Measurements from ENCODE around the gene TYRO3.
A peak's percentile ranks its signal among the peaks of the same experiment; 100 is the strongest.

The TYRO3 gene

DNA sequence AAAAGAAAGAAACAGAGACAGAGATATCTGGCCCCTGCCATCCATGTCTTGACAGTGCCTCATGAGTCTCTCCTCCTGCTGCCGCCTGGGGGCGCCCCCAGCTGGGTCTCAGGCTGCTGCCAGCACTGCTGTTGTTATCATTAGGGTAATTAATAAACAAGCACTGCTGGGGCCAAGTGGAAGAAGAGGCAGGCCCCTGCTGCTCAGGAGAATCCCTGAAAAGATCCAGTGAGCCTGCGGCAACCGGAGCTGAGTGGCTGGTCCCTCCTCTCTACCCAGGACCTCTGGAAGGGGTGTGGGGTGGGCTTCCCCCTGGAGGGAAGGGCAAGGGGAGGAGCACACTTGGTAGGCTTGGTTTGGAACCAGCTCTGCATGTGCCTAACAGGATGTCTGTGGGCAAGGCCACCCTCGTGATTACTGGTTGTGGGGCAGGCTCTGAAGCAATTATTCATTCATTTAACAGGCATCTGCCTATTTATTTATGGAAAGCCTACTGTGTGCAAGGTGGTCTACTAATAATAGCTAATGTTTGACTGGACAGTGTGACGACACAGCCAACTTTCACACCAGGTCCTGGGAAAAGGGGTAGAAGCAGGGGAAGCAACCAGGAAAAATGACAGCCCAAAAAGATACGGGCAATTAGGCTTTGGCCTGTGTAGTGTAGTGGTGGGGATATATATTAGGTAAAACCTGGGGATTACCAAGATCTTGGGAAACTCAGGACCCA, 1.2 kb upstream of the TYRO3 start:
- peak; percentile 29; the same call in 1 of the 2 replicates for TF ChIP-seq TCF4 (CRISPR knock-in tag; IDR thresholded peaks at IDR 0.05; ENCODE audit: borderline replicate concordance)
- no peak for TF ChIP-seq ZNF565 (CRISPR knock-in tag; conservative IDR thresholded peaks at IDR 0.05; ENCODE audit: low read depth)
- ATAC-seq = peak; percentile 92

DNA sequence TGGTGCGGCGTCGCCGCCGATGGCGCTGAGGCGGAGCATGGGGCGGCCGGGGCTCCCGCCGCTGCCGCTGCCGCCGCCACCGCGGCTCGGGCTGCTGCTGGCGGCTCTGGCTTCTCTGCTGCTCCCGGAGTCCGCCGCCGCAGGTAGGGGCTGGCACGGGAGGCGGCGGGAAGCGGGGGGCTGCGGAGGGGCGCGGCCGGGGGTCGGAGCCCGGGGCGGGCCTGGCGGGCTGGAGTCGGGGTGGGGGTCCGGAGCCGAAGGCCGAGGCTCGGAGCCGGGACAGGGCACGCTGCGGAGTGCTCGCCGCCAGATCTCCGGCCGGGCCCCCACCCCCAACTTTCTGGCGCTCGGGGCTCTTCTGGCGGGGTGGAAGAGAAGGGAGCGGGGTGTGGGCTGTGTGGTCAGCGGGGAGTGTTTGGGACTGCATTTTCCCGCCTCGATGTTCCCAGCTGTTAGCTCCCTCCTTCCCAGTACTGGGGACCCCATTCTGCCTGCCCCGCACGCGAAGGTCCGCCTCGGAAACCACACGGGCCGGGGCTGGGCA, 299 bp downstream of the TYRO3 start:
- TF ChIP-seq ZNF8 (CRISPR knock-in tag; IDR thresholded peaks at IDR 0.05) (no peak), ZNF565 (CRISPR knock-in tag; conservative IDR thresholded peaks at IDR 0.05; ENCODE audit: low read depth) (no peak), RARB (CRISPR knock-in tag; IDR thresholded peaks at IDR 0.05) (no peak), GLIS3 (CRISPR knock-in tag; IDR thresholded peaks at IDR 0.05) (no peak), ARNTL (CRISPR knock-in tag; IDR thresholded peaks at IDR 0.05; ENCODE audit: borderline replicate concordance, low read depth) (no peak), PPARA (CRISPR knock-in tag; IDR thresholded peaks at IDR 0.05; ENCODE audit: borderline replicate concordance) (no peak)
- TF ChIP-seq, protein P1, sequence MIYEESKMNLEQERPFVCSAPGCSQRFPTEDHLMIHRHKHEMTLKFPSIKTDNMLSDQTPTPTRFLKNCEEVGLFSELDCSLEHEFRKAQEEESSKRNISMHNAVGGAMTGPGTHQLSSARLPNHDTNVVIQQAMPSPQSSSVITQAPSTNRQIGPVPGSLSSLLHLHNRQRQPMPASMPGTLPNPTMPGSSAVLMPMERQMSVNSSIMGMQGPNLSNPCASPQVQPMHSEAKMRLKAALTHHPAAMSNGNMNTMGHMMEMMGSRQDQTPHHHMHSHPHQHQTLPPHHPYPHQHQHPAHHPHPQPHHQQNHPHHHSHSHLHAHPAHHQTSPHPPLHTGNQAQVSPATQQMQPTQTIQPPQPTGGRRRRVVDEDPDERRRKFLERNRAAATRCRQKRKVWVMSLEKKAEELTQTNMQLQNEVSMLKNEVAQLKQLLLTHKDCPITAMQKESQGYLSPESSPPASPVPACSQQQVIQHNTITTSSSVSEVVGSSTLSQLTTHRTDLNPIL (CRISPR knock-in tag; IDR thresholded peaks at IDR 0.05; ENCODE audit: low read depth) = no peak
- TF ChIP-seq, protein P2, sequence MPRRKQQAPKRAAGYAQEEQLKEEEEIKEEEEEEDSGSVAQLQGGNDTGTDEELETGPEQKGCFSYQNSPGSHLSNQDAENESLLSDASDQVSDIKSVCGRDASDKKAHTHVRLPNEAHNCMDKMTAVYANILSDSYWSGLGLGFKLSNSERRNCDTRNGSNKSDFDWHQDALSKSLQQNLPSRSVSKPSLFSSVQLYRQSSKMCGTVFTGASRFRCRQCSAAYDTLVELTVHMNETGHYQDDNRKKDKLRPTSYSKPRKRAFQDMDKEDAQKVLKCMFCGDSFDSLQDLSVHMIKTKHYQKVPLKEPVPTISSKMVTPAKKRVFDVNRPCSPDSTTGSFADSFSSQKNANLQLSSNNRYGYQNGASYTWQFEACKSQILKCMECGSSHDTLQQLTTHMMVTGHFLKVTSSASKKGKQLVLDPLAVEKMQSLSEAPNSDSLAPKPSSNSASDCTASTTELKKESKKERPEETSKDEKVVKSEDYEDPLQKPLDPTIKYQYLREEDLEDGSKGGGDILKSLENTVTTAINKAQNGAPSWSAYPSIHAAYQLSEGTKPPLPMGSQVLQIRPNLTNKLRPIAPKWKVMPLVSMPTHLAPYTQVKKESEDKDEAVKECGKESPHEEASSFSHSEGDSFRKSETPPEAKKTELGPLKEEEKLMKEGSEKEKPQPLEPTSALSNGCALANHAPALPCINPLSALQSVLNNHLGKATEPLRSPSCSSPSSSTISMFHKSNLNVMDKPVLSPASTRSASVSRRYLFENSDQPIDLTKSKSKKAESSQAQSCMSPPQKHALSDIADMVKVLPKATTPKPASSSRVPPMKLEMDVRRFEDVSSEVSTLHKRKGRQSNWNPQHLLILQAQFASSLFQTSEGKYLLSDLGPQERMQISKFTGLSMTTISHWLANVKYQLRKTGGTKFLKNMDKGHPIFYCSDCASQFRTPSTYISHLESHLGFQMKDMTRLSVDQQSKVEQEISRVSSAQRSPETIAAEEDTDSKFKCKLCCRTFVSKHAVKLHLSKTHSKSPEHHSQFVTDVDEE (CRISPR knock-in tag; IDR thresholded peaks at IDR 0.05) = no peak
- no peak; the same call in 2 of the 3 replicates for ATAC-seq

DNA sequence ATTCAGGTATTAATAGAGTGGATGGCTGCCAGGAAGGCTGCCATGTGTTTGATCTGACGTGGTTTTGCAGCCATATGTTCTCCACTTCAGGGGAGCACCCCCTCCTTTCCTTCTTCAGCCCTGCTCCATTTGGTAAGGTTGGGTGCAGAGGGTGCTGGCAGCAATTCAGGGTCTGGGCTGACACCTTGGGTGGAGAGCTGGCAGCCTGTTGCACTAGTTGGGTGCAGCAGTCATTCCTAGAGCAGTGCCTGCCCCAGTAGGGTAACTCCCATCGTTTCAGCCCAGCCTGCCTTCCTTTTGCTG, 1.5 kb downstream of the TYRO3 start:
- no peak for ATAC-seq
- TF ChIP-seq, protein P3, sequence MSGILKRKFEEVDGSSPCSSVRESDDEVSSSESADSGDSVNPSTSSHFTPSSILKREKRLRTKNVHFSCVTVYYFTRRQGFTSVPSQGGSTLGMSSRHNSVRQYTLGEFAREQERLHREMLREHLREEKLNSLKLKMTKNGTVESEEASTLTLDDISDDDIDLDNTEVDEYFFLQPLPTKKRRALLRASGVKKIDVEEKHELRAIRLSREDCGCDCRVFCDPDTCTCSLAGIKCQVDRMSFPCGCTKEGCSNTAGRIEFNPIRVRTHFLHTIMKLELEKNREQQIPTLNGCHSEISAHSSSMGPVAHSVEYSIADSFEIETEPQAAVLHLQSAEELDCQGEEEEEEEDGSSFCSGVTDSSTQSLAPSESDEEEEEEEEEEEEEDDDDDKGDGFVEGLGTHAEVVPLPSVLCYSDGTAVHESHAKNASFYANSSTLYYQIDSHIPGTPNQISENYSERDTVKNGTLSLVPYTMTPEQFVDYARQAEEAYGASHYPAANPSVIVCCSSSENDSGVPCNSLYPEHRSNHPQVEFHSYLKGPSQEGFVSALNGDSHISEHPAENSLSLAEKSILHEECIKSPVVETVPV (CRISPR knock-in tag; IDR thresholded peaks at IDR 0.05) = no peak
- TF ChIP-seq, protein P2 (CRISPR knock-in tag; IDR thresholded peaks at IDR 0.05) = no peak
- TF ChIP-seq TOX (CRISPR knock-in tag; IDR thresholded peaks at IDR 0.05; ENCODE audit: borderline replicate concordance) (no peak), ZFP3 (CRISPR knock-in tag; IDR thresholded peaks at IDR 0.05) (no peak), SNAI2 (CRISPR knock-in tag; IDR thresholded peaks at IDR 0.05) (no peak), ZNF565 (CRISPR knock-in tag; conservative IDR thresholded peaks at IDR 0.05; ENCODE audit: low read depth) (no peak), ISL1 (CRISPR knock-in tag; IDR thresholded peaks at IDR 0.05) (no peak), ESRRG (CRISPR knock-in tag; IDR thresholded peaks at IDR 0.05) (no peak), ZNF70 (CRISPR knock-in tag; IDR thresholded peaks at IDR 0.05) (no peak), PPARA (CRISPR knock-in tag; IDR thresholded peaks at IDR 0.05; ENCODE audit: borderline replicate concordance) (no peak)
- TF ChIP-seq, protein P4, sequence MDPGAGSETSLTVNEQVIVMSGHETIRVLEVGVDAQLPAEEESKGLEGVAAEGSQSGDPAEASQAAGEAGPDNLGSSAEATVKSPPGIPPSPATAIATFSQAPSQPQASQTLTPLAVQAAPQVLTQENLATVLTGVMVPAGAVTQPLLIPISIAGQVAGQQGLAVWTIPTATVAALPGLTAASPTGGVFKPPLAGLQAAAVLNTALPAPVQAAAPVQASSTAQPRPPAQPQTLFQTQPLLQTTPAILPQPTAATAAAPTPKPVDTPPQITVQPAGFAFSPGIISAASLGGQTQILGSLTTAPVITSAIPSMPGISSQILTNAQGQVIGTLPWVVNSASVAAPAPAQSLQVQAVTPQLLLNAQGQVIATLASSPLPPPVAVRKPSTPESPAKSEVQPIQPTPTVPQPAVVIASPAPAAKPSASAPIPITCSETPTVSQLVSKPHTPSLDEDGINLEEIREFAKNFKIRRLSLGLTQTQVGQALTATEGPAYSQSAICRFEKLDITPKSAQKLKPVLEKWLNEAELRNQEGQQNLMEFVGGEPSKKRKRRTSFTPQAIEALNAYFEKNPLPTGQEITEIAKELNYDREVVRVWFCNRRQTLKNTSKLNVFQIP (CRISPR knock-in tag; IDR thresholded peaks at IDR 0.05; ENCODE audit: borderline replicate concordance, low read depth) = no peak
- TF ChIP-seq, protein P1 (CRISPR knock-in tag; IDR thresholded peaks at IDR 0.05; ENCODE audit: low read depth) = no peak

Data from SK-N-SH treated with all-trans-retinoic acid at 6 μM for 48 hours (cell line).